MCF 10A (cell line): ENCODE results near the gene MBOAT7. TPM values are rescaled to one million over a fixed set of nuclear protein-coding genes. Genes with fewer than 3 reads are reported as not detected.

Experiments
- BruUV-seq: library from RNA; stranded (reverse); fragments of 400-500 nt; replicated peaks from 2 replicates; lab custom pipeline; 2021; lab: Mats Ljungman, UMichigan
- CTCF ChIA-PET: fragments of 300-600 bp; sonication (Branson Sonifier 250); formaldehyde crosslinking; extraction: SDS; loops from one replicate; lab custom pipeline; 2021; ENCODE audit warnings: antibody characterized with exemption, inconsistent platforms; lab: Yijun Ruan, JAX
- POLR2A ChIA-PET: fragments of 300-600, 350-650 bp; sonication (Branson Sonifier 250); formaldehyde crosslinking; extraction: SDS; loops from one replicate; lab custom pipeline; 2020; ENCODE audit warnings: antibody characterized with exemption, inconsistent platforms; lab: Yijun Ruan, JAX
- DNase-seq: peaks from one replicate; pipeline ENCODE4 v3.0.0-alpha.2; 2018; ENCODE audit not compliant: unreplicated experiment
- H3K27ac Mint-ChIP-seq: one replicate; pipeline ENCODE4 v1.8.0; 2022; ENCODE audit warnings: mild to moderate bottlenecking, low read depth, mixed read lengths; ENCODE audit not compliant: unreplicated experiment
- H3K27me3 Mint-ChIP-seq: one replicate; pipeline ENCODE4 v1.8.0; 2022; ENCODE audit warnings: mixed read lengths; ENCODE audit not compliant: insufficient read depth, unreplicated experiment
- H3K36me3 Mint-ChIP-seq: one replicate; pipeline ENCODE4 v1.8.0; 2022; ENCODE audit warnings: mild to moderate bottlenecking, moderate library complexity, mixed read lengths; ENCODE audit not compliant: insufficient read depth, unreplicated experiment
- H3K4me1 Mint-ChIP-seq: one replicate; pipeline ENCODE4 v1.8.0; 2022; ENCODE audit warnings: mixed read lengths; ENCODE audit not compliant: insufficient read depth, unreplicated experiment
- H3K4me3 Mint-ChIP-seq: one replicate; pipeline ENCODE4 v1.8.0; 2022; ENCODE audit warnings: mild to moderate bottlenecking, moderate library complexity, mixed read lengths; ENCODE audit not compliant: unreplicated experiment
- H3K9me3 Mint-ChIP-seq: one replicate; pipeline ENCODE4 v1.8.0; 2022; ENCODE audit warnings: mixed read lengths; ENCODE audit not compliant: unreplicated experiment
- CTCF ChIP-seq: fragments of 200-600 bp; IDR thresholded peaks from one replicate; pipeline ENCODE4 v1.8.0; 2022; ENCODE audit warnings: antibody characterized with exemption, mild to moderate bottlenecking; ENCODE audit not compliant: unreplicated experiment
- intact Hi-C: fragments of 100-400 bp; cut with micrococcal nuclease; formaldehyde crosslinking; loops from 2 replicates; pipeline ENCODE4 v1.14.1; 2022
- total RNA-seq: library from RNA; stranded (reverse); gene quantifications from 2 replicates; pipeline ENCODE4 v1.2.3, GENCODE V29; 2022

MBOAT7 gene
- total RNA-seq, 1 experiment from 2014 or later, result 43.8 TPM

DNA sequence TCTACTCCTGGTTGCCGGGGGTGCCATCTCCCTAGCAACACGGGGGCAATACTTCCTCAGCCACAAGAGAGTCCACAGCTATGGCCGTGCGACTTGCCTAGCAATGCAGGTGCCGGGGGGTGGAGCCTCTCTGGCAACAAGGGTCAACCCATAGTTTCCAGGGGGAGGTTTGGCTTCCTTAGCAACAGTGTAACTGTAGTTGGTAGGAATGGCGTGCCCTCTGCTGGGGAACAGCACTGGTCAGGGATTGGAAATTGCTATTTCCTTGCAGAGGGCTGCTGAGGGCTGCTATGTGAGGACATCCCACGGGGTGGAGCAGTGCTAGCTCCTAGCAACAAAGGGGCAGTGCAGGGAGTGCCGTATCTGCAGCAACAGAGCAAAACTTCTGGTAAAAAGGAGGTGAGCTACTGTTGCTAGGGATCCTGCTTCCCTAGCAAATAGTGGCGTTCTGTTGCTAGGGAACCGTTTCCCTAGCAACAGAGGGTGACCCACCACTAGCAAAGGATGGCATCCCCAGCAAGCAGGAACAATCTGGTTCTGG is 9.4 kb downstream of the MBOAT7 start:
- BruUV-seq, result no TSS peak
- POLR2A ChIA-PET, result no interaction called here
- no peaks in the 10 kb centered on the region for H3K4me1 Mint-ChIP-seq

GRCh38 chr19:54179262-54179852 is 10.0 kb downstream of the MBOAT7 start:
- ChIA-PET CTCF (interaction anchor here (0.5 to 1.1 kb wide), 2 partner anchors 11 to 174 kb away, joined by 3 to 4 read pairs; no protein-coding TSS in a partner anchor), POLR2A (interaction anchor here (0.5 kb wide), 1 partner anchor 21 kb away, joined by 4 read pairs; no protein-coding TSS in a partner anchor)
- intact Hi-C loops, result no loop called here
- no peak for DNase-seq
- Mint-ChIP-seq H3K4me3 (no peak overlapping the region), H3K27ac (no peak overlapping the region), H3K9me3 (no peaks in the 10 kb centered on the region), H3K27me3 (no peaks in the 10 kb centered on the region), H3K4me1 (no peaks in the 10 kb centered on the region), H3K36me3 (peaks cover 34% of the 10 kb centered on the region)
- BruUV-seq, result no TSS peak
- TF ChIP-seq CTCF, result no peak

More for the DNA sequence above, 9.4 kb downstream of the MBOAT7 start:
- Mint-ChIP-seq H3K9me3 (no peaks in the 10 kb centered on the region), H3K27ac (no peak overlapping the region), H3K4me3 (no peak overlapping the region), H3K27me3 (no peaks in the 10 kb centered on the region), H3K36me3 (peaks cover 38% of the 10 kb centered on the region)
- DNase-seq, result no peak
- CTCF ChIA-PET, result interaction anchor here (0.5 to 1.1 kb wide), 3 partner anchors 12 to 174 kb away, joined by 3 to 4 read pairs (median 3); no protein-coding TSS in a partner anchor
- intact Hi-C loops, result no loop called here
- no peak for TF ChIP-seq CTCF

DNA sequence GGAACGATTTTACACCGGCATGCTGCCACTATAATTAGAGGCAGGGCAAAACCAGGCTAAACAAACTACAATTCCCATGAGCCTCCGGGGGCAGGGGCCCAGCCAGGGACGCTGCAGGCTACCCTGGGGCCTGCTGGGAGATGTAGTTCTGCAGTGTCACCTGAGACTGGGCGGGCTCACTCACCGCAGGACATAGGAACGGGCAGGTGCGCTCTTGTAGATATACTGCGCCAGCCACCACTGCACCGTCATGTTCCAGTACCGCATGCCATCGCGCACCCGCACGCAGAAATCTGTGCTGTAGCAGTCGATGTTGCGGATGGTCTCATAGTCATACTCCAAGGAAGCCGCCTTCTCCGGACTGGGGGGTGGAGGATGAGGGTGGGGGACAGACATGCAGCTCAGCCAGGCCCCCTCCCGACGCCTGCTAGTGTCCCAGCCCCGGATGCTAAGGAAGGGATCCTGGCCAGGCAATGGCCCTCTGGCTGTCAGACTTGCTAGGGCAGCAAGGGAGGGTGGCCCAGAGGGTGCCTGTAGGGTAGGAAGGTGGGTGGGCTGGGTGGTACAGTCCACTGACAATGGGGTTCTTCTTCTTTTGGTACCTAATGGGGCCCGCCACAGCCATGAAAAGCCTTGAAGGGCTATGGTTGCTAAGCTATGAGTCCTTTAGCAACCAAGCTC is 10.7 kb downstream of the MBOAT7 start:
- intact Hi-C loops, result no loop called here
- no peaks in the 10 kb centered on the region for H3K9me3 Mint-ChIP-seq
- peaks cover 28% of the 10 kb centered on the region for H3K36me3 Mint-ChIP-seq
- ChIA-PET CTCF (no interaction called here), POLR2A (interaction anchor here (0.5 kb wide), 1 partner anchor 21 kb away, joined by 4 read pairs; no protein-coding TSS in a partner anchor)
- no TSS peak for BruUV-seq
- H3K27me3 Mint-ChIP-seq, result no peaks in the 10 kb centered on the region
- no peak for DNase-seq
- H3K4me1 Mint-ChIP-seq, result no peaks in the 10 kb centered on the region
- TF ChIP-seq CTCF, result no peak
- no peak overlapping the region for H3K27ac Mint-ChIP-seq
- H3K4me3 Mint-ChIP-seq, result no peak overlapping the region
